HS-27A (cell line): Measurements from ENCODE around the gene APELA.
"Not testable (repeated sequence)": the region's sequence is repeated elsewhere in the genome, so short reads cannot be mapped to it uniquely, and the experiment has no call there.

Experiments used
- DNase-seq: peaks from one replicate; pipeline ENCODE4 v3.0.0-alpha.2; 2012; ENCODE audit warnings: low read depth, missing footprints

APELA gene

GRCh38 chr4:164926301-164926700 lies 49.3 kb downstream of the APELA start:
- peak; percentile 55 for DNase-seq

- DNase-seq = not testable (repeated sequence)
Measured at GRCh38 chr4:164927101-164927500, 50.1 kb downstream of the APELA start.

- no peak for DNase-seq
Measured at GRCh38 chr4:164930647-164931046, 53.7 kb downstream of the APELA start.

- DNase-seq = no peak
Measured at GRCh38 chr4:164931551-164932324, 54.8 kb downstream of the APELA start.

GRCh38 chr4:164933244-164933643 lies 56.3 kb downstream of the APELA start:
- no peak for DNase-seq

- no peak for DNase-seq
Measured at GRCh38 chr4:164935363-164935762, 58.4 kb downstream of the APELA start.

GRCh38 chr4:164935865-164936606 lies 59.1 kb downstream of the APELA start:
- not testable (repeated sequence) for DNase-seq

GRCh38 chr4:164937576-164938270 lies 60.7 kb downstream of the APELA start:
- no peak for DNase-seq

GRCh38 chr4:164943192-164943591 lies 66.2 kb downstream of the APELA start:
- DNase-seq = no peak

- no peak for DNase-seq
Measured at GRCh38 chr4:164945146-164945545, 68.2 kb downstream of the APELA start.

GRCh38 chr4:164946810-164947209 lies 69.8 kb downstream of the APELA start:
- DNase-seq = no peak
